GM12878 (cell line): ENCODE data around the gene RASGRF1.

Experiments used
- BCL3 ChIP-seq: IDR thresholded peaks from 2 replicates; pipeline ENCODE4 v1.6.1; 2011; ENCODE audit warnings: borderline replicate concordance, low read depth, mild to moderate bottlenecking, moderate library complexity, low read length; ENCODE audit not compliant: insufficient read depth, poor library complexity, severe bottlenecking
- BRCA1 ChIP-seq: IDR thresholded peaks from 2 replicates; pipeline ENCODE4 v1.6.1; 2011; ENCODE audit warnings: low read depth, low read length, improper control_type of control experiment
- CHD4 ChIP-seq: fragments of 200-600 bp; sonication (generic); IDR thresholded peaks from 2 replicates; pipeline ENCODE4 v1.6.1; 2016; ENCODE audit warnings: mild to moderate bottlenecking
- CTCF ChIP-seq, 3 experiments: IDR thresholded peaks in 2 of 3; conservative IDR thresholded peaks in 1 of 3; 2 replicates each; pipeline ENCODE4 v1.5.1; 2011; ENCODE audit warnings: low read depth in 3 of 3, low read length in 3 of 3, mild to moderate bottlenecking in 3 of 3, control low read depth in 2 of 3, moderate library complexity in 2 of 3, inconsistent platforms in 1 of 3, mixed read lengths in 1 of 3; ENCODE audit not compliant: control insufficient read depth in 2 of 3, insufficient read depth in 1 of 3; ENCODE audit errors: extremely low read depth in 1 of 3
- GABPA ChIP-seq: IDR thresholded peaks from 2 replicates; pipeline ENCODE4 v1.6.1; 2014; ENCODE audit warnings: antibody characterized with exemption, low read depth, mild to moderate bottlenecking, inconsistent platforms
- HDAC6 ChIP-seq: fragments of 200-600 bp; sonication (generic); IDR thresholded peaks from one replicate; pipeline ENCODE4 v1.8.0; 2017; ENCODE audit warnings: antibody characterized with exemption; ENCODE audit not compliant: unreplicated experiment
- POLR2A ChIP-seq: IDR thresholded peaks from 2 replicates; pipeline ENCODE4 v1.6.1; 2011; ENCODE audit warnings: low read depth, mild to moderate bottlenecking, low read length
- POLR2AphosphoS2 ChIP-seq: IDR thresholded peaks from 2 replicates; pipeline ENCODE4 v1.6.1; 2011; ENCODE audit warnings: low read depth, mild to moderate bottlenecking, low read length, improper control_type of control experiment, moderate library complexity
- SMC3 ChIP-seq: IDR thresholded peaks from 2 replicates; pipeline ENCODE4 v1.6.1; 2011; ENCODE audit warnings: low read length, improper control_type of control experiment, borderline replicate concordance
- TCF12 ChIP-seq: IDR thresholded peaks from 2 replicates; pipeline ENCODE4 v1.6.1; 2011; ENCODE audit warnings: low read depth, mild to moderate bottlenecking, low read length
- TCF7 ChIP-seq: IDR thresholded peaks from 2 replicates; pipeline ENCODE4 v1.6.1; 2014; ENCODE audit warnings: antibody characterized with exemption, borderline replicate concordance
- ZNF274 ChIP-seq: IDR thresholded peaks from one replicate; pipeline ENCODE4 v1.8.0; 2011; ENCODE audit not compliant: insufficient read length, insufficient read depth
- ZZZ3 ChIP-seq: IDR thresholded peaks from 2 replicates; pipeline ENCODE4 v1.6.1; 2011; ENCODE audit warnings: low read depth; ENCODE audit not compliant: control insufficient read depth, insufficient read length

GRCh38 chr15:79075256-79075655 lies 15.3 kb downstream of the RASGRF1 start:
- no peak for TF ChIP-seq SMC3
- no peak for TF ChIP-seq CHD4
- TF ChIP-seq GABPA: no peak
- TF ChIP-seq HDAC6: no peak
- TF ChIP-seq POLR2AphosphoS2: no peak
- no peak for TF ChIP-seq TCF7
- no peak for TF ChIP-seq BCL3
- TF ChIP-seq CTCF (IDR thresholded peaks at IDR 0.05 in 2 of 3, conservative IDR thresholded peaks at IDR 0.05 in 1 of 3; ENCODE audit: control insufficient read depth in 2 of 3, extremely low read depth in 1 of 3, insufficient read depth in 1 of 3, low read depth in 3 of 3, low read length in 3 of 3): no peak
- no peak for TF ChIP-seq TCF12
- no peak for TF ChIP-seq BRCA1
- TF ChIP-seq ZZZ3: no peak
- no peak for TF ChIP-seq POLR2A
- no peak for TF ChIP-seq ZNF274
